NCI-H446 (cell line): ENCODE results near the gene MON2.
A peak's percentile ranks its signal among the peaks of the same experiment; 100 is the strongest.
"Not testable (repeated sequence)": the region's sequence is repeated elsewhere in the genome, so short reads cannot be mapped to it uniquely, and the experiment has no call there.

Source experiments
- DNase-seq, 2 experiments: peaks; one replicate each; lab custom pipeline; 2025; lab: John Stamatoyannopoulos, UW

Gene MON2

GRCh38 chr12:62481843-62482540, 15.4 kb downstream of the MON2 start:
- DNase-seq, result no peak

GRCh38 chr12:62482769-62483168, 16.1 kb downstream of the MON2 start:
- no peak for DNase-seq

DNA sequence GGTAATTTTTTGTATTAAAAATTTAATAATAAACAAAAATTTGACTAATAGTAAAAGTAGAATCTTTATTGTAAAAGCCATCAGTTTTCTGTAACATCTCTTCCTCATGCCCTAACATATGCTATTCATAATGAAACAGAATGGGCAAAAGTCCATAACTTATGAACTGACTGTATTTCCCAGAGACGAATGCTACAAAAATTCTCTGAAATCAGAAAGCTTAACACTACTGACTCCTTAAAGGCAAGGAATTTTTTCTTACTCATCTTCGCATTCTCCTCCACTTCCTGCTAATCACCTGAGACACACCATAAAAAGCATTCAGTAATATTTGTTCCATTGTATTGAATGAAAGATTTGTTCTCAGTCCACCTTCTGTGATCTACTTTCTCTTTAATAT, 17.6 kb downstream of the MON2 start:
- no peak for DNase-seq

DNA sequence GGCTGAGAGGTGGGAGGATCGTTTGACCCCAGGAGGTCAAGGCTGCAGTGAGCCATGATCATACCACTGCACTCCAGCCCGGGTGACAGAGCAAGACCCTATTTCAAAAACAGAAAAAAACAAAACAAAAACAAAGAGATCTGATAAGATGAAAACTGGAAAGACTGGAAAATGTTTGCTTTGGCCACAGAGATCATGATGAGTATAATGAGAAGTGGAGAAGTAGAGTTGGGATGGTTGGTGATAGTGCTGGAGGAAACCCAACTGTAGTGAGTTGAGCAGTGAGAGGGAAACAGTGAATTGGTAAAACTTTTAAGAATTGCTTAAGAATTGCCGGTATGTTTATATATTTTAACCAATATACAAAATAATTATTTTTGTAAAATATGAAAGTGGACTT, 39.2 kb downstream of the MON2 start:
- no peak for DNase-seq

GRCh38 chr12:62512901-62513300, 46.3 kb downstream of the MON2 start:
- DNase-seq, result no peak

DNA sequence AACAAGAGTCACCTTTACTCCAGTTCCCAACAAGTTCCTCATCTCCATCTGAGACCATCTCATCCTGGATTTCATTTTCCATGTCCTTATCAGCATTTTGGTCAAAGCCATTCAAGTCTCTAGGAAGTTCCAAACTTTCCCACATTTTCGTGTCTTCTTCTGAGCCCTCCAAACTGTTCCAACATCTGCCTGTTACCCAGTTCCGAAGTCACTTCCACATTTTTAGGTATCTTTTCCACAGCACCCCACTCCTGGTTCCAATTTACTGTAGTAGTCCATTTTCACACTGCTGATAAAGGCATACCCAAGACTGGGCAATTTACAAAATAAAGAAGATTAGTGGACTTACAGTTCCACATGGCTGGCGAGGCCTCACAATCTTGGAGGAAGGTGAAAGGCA, 47.5 kb downstream of the MON2 start:
- DNase-seq, result not testable (repeated sequence)

DNA sequence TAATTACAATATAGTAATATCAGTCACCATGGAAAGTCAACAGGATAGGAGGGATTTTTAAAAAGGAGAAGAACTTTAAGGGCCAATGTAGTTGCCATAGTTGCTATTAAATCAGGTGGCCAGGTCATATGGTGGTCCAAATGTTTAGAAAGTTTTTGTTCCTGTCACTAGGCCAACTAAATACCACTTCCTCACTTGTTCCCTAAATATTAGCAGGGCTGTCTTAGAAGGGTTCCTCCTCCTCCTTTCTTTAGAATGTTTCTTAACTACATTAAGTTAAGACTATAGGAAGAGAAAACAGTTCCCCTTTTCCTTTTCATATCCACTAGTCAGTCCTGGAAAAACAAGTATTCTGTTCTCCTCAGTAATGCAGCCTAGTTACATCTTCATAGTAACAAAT, 50.3 kb downstream of the MON2 start:
- DNase-seq, result no peak

DNA sequence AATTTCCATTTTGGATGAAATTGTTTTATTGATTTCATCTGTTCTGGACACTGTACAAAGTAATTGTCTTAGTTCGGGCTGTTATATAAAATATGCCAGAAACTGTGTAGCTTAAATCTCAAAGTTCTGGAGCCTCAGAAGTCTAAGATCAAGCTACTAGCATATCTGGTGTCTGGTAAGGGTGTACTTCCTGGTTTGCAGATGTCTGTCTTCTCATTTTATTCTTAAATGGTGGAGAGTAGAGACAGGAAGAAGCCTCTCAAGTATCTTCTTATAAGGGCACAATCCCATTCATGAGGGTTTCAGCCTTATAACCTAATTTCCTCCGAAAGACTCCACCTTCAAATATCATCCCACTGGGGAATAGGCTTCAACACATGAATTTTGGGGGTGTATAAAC, 51.3 kb downstream of the MON2 start:
- no peak for DNase-seq

DNA sequence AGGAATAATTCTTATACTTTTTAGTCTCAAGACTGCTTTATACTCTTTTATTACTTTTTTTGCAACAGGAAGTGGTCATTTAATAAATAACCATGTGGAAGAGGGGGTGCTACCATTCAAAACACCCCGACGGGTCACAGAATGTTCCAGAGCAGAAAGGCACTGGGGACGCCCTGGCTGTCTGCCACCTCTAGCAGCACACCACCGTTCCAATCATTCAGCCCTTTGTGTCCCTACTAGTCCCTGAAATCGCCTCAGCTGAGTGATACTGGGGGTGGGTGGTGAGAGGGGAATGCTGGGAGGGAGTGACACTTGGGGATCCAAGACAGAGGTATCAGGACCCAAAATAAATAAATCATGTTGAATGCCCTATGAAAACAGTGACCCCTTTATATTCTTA, 52.4 kb downstream of the MON2 start:
- no peak for DNase-seq

DNA sequence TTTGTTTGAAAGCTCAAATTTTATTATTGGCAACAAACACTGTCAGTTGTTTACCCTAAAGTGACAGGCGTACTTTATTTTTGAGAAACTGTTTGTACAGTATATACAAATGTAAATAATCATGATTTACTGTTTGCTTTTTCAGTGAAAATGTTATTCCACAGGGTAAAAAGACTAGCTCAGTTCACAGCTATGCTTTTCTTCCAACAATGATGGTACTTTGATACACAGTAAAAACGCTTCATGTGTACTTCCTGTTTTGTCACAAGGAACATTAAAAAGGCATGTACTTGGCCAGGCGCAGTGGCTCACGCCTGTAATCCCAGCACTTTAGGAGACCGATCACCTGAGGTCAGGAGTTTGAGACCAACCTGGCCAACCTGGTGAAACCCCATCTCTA, 53.7 kb downstream of the MON2 start:
- DNase-seq, result no peak

- no peak for DNase-seq
Observed at GRCh38 chr12:62522984-62523383, 56.4 kb downstream of the MON2 start.

GRCh38 chr12:62523619-62524018, 57.0 kb downstream of the MON2 start:
- DNase-seq, result no peak

- no peak for DNase-seq
Observed at GRCh38 chr12:62525271-62525670, 58.6 kb downstream of the MON2 start.

DNA sequence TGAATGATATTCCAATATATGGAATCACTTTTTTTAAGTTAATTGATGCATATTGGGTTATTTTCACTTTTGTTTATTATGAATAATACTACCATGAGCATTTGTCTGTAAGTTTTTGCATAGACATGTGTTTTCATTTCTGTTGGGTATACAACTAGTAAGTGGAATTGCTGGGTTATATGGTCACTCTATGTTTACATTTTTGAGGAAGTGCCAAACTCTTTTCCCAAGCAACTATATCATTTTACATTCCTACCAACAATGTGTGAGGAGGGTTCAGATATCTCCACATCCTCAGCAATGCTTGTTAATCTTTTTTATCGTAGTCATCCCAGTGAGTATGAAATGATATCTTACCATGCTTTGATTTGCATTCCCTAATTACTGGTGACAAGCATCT, 64.0 kb downstream of the MON2 start:
- no peak for DNase-seq

DNA sequence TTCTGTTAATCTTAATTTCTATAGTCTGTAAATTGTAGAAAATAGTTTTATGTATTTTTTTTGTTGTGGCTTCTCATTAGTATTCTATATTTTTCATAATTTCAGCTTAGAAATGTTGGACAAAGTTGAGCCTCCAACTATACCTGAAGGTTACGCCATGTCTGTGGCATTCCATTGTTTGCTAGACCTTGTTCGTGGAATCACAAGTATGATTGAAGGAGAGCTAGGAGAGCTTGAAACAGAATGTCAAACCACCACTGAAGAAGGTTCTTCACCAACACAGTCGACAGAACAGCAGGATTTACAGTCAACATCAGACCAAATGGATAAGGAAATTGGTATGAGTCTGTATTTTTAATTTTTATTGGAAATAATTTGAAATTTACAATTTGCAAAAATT, 65.7 kb downstream of the MON2 start:
- DNase-seq, result no peak

- DNase-seq, result no peak
Observed at GRCh38 chr12:62533087-62533754, 66.6 kb downstream of the MON2 start.

GRCh38 chr12:62533755-62534107, 67.1 kb downstream of the MON2 start:
- no peak for DNase-seq

- DNase-seq, result no peak
Observed at GRCh38 chr12:62536546-62536945, 69.9 kb downstream of the MON2 start.

GRCh38 chr12:62537551-62537950, 70.9 kb downstream of the MON2 start:
- peak in 1 of 2 experiments; percentile 38 for DNase-seq

DNA sequence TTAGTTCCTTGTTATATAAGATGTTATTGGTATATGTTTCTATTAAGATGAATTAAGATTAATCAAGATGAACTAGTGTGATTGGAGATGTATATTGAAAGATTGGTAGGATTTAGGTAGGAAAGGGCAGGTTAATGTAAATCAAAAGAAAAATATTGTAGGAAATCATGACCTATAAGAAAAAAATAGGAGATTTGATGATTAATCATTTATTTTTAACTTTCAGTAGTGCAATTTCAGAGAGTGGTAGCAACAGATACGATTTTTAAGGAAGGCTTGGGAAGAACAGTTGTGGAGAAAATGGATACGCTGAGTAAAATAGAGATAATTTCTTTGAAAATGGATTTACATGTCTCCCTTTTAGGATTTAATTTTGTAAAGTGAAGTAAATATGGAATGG, 73.7 kb downstream of the MON2 start:
- no peak for DNase-seq

DNA sequence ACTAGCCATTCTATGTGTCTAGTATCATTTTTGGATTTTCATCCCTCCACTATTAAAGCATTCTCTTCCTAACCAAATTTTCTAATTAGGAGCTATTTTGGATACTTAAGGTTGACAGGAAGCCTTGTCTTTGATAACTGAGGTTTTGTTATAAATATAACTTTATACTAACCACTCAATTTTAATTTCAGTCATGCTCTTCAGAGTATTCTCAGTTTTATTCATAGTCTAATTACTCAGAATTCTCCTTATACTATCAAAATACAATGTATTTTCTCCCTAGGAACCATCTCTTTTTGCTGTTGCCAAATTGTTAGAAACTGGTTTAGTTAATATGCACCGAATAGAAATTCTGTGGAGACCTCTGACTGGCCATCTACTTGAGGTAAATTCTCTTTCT, 76.2 kb downstream of the MON2 start:
- no peak for DNase-seq

GRCh38 chr12:62543324-62543723, 76.7 kb downstream of the MON2 start:
- no peak for DNase-seq

DNA sequence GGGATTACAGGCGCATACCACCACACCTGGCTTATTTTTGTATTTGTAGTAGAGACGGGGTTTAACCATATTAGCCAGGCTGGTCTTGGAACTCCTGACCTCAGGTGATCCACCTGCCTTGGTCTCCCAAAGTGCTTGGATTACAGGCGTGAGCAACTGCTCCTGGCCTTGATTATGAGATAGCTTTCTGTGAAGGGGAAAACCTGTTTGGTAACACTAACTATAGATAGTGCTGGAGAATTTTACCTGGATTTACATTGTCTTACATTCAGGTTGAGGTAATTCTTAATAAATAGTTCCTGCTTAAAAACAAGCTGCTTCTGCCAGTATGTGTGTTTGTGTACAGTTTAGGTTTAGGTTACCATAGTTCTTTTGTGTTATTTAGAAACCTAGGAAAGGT, 77.1 kb downstream of the MON2 start:
- DNase-seq, result no peak

DNA sequence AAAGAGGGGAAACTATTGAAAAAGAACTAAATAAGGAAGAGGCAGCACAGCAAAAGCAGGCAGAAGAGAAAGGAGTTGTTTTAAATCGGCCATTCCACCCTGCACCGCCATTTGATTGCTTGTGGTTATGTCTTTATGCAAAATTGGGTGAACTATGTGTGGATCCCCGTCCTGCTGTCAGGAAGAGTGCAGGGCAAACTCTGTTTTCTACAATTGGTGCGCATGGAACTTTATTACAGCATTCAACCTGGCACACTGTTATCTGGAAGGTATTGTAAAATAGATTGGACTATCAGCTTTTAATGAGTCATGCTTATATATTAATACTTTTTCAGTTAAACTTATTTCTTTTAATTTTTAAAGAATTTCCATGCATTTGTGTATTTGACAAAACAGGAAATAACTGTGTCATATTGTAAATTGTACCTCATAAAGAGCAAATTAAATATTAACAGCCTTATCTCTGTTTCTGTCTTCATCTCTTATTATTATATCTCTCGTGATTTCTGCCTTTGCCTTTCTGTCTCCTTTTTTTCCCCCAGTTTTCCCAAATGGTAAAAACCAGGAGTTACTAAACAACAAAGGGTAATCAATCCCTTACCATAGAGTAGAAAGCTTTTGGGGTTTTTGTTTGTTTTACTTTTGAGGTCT, 86.4 kb downstream of the MON2 start:
- no peak for DNase-seq
